SHP77 (cell line): Measurements from ENCODE around the gene CTNNBL1.
"Not testable (repeated sequence)": the region's sequence is repeated elsewhere in the genome, so short reads cannot be mapped to it uniquely, and the experiment has no call there.

Experiments
- DNase-seq, 2 experiments: peaks; one replicate each; lab custom pipeline; 2025; lab: John Stamatoyannopoulos, UW

CTNNBL1 gene

GRCh38 chr20:37693635-37694626 lies at the start of gene CTNNBL1:
Gene CTNNBL1, plus strand, starts transcription at chr20:37694030. Its CDS starts 93 bp downstream, at chr20:37694123.
- DNase-seq: peak; percentile 93 to 97

GRCh38 chr20:37644605-37645004 lies 49.2 kb upstream of the CTNNBL1 start:
- no peak for DNase-seq

GRCh38 chr20:37647946-37648345 lies 45.9 kb upstream of the CTNNBL1 start:
- DNase-seq: no peak

GRCh38 chr20:37649017-37649416 lies 44.8 kb upstream of the CTNNBL1 start:
- DNase-seq: no peak

GRCh38 chr20:37649676-37650370 lies 44.0 kb upstream of the CTNNBL1 start:
- no peak for DNase-seq

- DNase-seq: no peak
Measured at GRCh38 chr20:37650661-37651060, 43.2 kb upstream of the CTNNBL1 start.

- peak in 1 of 2 experiments; percentile 20 for DNase-seq
Measured at GRCh38 chr20:37651932-37652331, 41.9 kb upstream of the CTNNBL1 start.

- no peak for DNase-seq
Measured at GRCh38 chr20:37656945-37657344, 36.9 kb upstream of the CTNNBL1 start.

GRCh38 chr20:37657924-37658804 lies 35.7 kb upstream of the CTNNBL1 start:
- DNase-seq: no peak

GRCh38 chr20:37661519-37661918 lies 32.3 kb upstream of the CTNNBL1 start:
- DNase-seq: no peak

- DNase-seq: no peak
Measured at GRCh38 chr20:37662308-37662707, 31.5 kb upstream of the CTNNBL1 start.

GRCh38 chr20:37664595-37664994 lies 29.2 kb upstream of the CTNNBL1 start:
- not testable (repeated sequence) for DNase-seq

GRCh38 chr20:37668166-37668565 lies 25.7 kb upstream of the CTNNBL1 start:
- DNase-seq: no peak

GRCh38 chr20:37669062-37669772 lies 24.6 kb upstream of the CTNNBL1 start:
- no peak for DNase-seq

- DNase-seq: no peak
Measured at GRCh38 chr20:37669773-37670236, 24.0 kb upstream of the CTNNBL1 start.

- DNase-seq: no peak
Measured at GRCh38 chr20:37670351-37670791, 23.5 kb upstream of the CTNNBL1 start.

GRCh38 chr20:37672143-37672542 lies 21.7 kb upstream of the CTNNBL1 start:
- no peak for DNase-seq

- DNase-seq: no peak
Measured at GRCh38 chr20:37673444-37673843, 20.4 kb upstream of the CTNNBL1 start.

GRCh38 chr20:37676440-37676839 lies 17.4 kb upstream of the CTNNBL1 start:
- no peak for DNase-seq

GRCh38 chr20:37677969-37678861 lies 15.6 kb upstream of the CTNNBL1 start:
- no peak for DNase-seq
